ENCODE data around the gene RYR1.

DNA sequence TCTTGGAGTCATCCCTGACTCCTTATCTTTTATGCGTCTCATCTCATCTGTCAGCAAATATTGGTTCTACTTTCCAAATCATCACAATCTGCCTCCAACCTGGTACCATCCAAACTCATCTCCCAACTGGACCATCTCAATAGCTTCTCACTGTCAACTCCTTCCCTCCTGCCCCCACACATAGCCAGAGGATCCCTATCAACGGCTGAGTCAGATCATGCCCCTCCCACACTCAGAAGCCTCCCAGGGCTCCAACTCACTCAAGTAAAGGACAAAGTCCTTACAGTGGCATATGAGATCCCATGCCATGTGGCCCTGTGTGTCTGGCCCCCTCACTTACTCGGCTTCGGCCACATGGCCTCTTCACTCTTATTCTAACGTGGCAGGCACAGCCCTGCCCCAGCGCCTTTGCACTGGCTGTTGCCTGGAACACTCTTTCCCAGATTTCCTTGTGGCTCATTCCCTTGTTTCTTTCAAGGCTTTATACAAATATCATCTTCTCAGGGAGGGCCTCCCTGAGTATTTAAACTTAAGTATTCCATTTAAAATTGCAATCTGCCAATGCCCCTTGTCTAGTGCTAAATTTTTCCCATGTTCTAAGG lies 40.7 kb upstream of the RYR1 start:
- TF ChIP-seq, protein P1, sequence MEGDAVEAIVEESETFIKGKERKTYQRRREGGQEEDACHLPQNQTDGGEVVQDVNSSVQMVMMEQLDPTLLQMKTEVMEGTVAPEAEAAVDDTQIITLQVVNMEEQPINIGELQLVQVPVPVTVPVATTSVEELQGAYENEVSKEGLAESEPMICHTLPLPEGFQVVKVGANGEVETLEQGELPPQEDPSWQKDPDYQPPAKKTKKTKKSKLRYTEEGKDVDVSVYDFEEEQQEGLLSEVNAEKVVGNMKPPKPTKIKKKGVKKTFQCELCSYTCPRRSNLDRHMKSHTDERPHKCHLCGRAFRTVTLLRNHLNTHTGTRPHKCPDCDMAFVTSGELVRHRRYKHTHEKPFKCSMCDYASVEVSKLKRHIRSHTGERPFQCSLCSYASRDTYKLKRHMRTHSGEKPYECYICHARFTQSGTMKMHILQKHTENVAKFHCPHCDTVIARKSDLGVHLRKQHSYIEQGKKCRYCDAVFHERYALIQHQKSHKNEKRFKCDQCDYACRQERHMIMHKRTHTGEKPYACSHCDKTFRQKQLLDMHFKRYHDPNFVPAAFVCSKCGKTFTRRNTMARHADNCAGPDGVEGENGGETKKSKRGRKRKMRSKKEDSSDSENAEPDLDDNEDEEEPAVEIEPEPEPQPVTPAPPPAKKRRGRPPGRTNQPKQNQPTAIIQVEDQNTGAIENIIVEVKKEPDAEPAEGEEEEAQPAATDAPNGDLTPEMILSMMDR (IDR thresholded peaks at IDR 0.05; ENCODE audit: low read depth, low read length), result no peak
- TF ChIP-seq MAX (IDR thresholded peaks at IDR 0.05; ENCODE audit: low read depth, low read length) (no peak), POLR2A (IDR thresholded peaks at IDR 0.05; ENCODE audit: extremely low read depth, insufficient read length) (no peak)
